Stimulated activated CD8-positive, alpha-beta memory T cell treated with anti-CD3 and anti-CD28 coated beads, Interleukin-12 subunit alpha, Interleukin-12 subunit beta, amount 100 ng/mL, for 24 hours (primary cell): ENCODE results near the gene INSC.

Experiments
- DNase-seq: peaks from one replicate; pipeline ENCODE4 v3.0.0-alpha.2; 2020; ENCODE audit errors: extremely low read depth

INSC gene

GRCh38 chr11:15222777-15223176, 108.1 kb downstream of the INSC start:
- DNase-seq, result no peak

DNA sequence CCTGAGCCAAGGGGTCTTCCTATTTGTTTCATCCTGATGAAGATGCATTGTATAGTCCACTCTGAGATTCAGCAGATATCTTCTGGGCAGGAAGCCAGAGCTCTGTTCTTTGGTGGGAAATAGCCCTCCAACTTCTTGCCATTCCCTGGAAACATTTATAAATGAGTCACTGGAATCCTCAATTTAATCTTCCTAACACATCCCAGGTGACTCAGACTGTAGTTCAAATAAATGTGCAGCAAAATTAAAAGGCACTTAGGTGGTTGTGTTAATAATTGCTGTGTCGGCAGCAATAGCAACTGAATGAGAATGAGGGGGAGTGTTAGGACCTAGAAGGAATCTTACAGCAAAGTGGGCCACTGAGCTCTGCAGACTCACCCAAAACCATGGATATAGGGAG, 108.6 kb downstream of the INSC start:
- DNase-seq, result no peak

DNA sequence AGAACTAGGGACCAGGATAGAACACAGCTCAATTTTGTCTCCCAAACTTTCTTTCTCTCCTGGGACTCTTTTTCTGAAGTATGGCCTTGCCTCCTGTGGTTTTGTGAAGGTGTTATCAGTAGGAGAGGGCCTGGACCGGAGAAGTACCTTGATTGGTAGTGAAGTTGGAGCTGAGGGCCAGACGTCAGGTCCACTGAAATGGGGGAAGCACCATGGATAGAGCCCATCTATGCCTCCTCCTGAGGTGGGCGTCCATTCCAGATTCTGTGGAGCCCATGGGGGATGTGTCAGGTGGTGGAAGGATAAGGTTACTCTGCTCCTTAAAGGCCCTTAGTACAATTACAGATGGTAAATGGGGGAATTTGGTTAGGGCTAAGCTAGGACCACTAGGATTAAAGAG, 109.7 kb downstream of the INSC start:
- no peak for DNase-seq

DNA sequence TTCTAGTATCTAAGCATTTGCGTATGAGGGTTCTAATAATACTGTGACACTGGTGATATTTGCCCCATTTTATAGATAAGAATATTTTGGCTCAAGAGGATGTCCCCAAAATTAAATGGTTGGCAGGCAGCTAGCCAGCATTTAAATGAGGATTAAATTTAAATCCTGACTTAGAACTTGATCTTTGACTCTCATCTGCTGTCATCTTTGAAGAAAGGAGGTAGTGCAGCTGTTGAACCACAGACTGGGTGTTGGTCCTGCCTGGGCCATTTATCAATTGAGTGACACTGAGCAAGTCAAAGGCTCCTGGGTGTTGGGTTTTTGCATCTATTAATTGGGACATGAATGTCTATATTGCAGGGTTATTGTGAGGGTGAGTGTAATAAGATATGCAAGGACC, 112.3 kb downstream of the INSC start:
- DNase-seq, result no peak

GRCh38 chr11:15228331-15228849, 113.7 kb downstream of the INSC start:
- DNase-seq, result no peak

DNA sequence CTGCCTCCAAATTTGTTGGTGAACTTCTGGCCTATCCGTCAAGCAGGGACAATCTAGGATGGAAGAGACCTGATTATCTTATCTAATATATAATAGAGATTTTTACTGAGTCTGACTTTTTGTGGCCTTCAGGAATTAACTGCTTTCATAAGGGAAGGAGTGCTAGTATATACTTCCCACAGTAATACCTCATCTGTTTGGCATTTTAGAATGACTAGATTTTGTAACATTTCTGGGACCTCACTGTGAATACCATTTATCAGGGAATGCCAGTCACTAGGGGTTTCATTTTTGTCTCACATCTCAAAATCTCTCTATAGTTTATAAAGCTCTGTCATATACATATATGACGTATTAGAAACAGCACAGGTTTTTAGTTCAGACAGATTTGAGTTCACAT, 114.3 kb downstream of the INSC start:
- DNase-seq, result no peak

DNA sequence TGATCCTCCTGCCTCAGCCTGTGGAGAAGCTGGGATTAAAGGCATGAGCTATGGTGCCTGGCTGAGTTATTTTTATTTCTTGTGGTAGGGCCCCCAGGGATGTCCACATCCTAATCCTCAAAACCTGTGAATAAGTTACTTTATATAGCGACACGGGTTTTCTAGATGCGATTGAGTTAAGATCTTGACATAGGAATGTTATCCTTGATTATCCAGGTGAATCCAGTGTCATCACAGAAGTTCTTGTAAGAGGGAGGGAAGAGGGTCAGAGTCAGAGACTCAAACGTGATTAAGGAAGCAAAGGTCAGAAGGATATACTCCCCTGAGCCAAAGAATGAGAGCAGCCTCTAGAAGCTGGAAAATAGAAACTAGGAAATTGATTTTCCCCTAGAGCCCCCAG, 117.8 kb downstream of the INSC start:
- no peak for DNase-seq

- no peak for DNase-seq
Measured at GRCh38 chr11:15233371-15234165, 118.8 kb downstream of the INSC start.

DNA sequence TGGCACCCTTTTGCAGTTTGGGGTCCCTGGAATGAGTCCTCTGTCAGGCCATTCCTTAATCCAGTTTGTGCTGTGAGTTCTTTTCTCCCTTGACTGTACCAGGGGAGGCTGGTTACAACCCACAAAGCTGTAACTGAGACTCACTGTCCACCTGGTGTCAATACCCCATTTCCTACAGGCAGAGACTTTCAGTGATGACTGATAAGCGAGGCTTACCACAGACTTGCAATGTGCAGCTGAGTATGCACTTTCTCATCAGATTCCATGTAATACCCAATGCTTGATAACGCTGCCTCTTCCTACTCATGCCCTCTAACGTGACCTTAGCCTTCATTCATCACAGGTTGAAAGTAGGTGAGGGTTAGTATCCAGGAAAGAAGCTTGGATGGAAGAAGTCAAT, 120.1 kb downstream of the INSC start:
- no peak for DNase-seq

DNA sequence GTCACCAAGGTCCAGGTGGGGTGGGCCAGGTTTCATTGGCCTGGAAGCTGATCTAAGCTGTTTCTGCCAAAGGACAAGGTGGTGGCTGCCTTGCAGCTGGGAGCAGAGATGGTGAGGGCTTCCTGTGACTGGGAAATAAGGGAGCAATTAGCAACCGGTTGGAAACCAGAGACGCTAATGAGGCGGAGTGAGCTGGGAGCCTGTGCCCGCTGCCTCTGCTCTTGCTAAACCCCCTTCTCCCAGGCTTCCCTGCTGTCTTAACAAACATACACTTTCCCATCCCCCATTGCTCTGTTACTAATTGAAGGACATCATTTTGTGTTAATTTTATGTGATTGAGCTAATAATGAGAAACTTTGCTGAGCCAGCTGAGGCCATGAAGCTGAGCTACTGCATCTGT, 121.8 kb downstream of the INSC start:
- no peak for DNase-seq

DNA sequence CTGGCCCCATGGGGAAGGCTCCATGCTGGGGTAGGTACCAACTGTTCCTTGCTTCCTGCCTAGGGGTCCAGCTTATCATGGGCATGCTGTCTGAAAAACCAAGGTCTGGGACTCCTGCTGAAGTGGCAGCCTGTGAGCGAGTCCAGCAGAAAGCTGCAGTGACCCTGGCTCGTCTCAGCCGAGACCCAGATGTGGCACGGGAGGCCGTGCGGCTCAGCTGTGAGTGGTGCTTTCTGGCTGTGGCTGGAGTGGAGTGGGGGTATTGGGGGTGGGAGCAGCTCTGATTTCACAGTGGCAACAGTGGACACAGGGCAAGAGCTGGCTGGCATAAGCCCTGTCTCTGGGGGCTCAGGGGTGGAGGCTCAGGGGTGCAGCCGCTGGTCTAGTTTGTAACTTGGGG, 124.1 kb downstream of the INSC start:
- no peak for DNase-seq

DNA sequence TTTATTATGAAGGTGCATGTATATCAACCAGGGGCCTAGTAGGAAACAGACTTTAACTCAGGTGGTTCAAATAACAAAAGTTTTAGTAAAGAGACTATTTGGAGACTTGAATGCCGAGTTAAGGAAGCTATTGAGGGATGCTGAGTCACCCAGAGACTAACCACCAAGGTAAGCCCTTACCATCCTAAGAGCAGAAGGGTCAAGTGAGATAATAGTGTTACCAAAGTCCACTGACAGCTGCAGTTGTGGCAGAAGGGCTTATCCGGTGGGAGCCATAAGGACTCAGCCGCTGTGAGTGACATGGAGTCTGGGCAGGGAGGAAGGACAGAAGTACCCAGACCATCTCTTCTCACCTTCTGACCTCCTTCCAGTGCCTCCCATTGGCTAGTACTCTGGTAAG, 134.0 kb downstream of the INSC start:
- DNase-seq, result no peak

DNA sequence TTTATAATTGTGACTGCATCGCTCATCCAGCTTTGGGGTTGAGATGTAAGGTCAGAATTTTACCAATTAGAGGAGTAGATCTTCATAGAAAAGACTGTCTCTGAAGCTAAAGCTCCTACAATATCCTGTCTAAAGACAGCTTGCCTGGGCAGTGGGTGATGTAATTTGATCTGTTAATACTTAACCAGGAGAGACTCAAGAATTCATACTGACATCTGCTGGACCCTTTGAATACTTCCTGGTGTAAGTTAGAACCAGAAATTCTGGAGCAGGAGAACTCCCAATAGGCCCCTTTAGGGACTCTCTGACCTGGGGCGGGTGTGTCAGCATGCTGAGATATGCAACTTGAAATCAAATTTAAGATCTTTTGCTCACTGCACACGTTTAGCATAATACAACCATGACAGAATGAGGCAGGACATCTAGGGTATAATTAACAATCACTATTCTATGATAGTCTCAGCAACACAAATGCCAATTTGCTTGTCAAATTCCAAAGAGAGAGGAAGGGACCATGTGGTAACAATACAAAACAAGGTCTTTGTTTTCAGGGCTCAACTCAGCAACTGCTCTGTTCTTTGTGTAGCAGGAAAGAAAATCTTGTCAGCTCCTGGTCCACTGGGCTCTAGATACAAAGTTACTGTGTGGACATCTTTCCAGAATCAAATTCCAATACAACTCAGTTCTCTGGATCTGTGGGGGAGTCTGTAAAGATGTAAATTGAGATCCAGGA, 143.9 kb downstream of the INSC start:
- no peak for DNase-seq

DNA sequence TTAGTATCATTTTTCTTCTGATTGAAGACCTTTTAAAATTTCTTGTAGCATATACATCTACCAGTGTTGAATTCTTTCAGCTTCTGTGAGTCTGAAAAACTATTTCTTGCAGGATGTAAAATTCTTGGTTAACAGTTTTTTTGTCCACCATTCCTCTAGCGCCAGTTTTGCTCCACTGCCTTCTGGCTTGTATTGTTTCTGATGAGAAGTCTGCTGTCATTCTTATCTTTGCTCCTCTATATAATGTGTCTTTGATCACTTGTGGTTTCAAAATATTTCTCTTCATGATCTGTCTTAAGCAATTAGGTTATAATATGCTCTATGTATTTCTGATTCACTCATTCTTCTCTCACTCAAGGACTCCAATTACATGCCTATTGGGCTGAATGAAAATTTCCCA, 152.3 kb downstream of the INSC start:
- no peak for DNase-seq

DNA sequence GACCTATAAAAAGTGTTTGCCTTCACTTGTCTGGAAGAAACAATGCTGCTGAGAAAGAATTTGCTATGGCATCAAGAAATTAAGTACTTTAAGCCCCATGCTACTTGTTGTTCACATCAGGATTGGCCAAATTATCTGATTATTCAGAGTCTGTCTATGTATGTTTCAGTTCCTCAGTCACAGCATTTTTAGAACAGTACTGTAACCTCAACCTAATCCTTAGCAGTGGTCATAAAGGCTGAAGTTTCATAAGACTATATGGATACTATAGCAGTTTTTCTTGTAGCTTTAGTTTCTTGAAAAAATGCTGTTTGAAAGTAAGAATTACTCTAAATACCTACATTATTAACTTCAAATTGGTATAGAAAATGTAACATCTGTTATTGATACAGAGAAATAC, 153.9 kb downstream of the INSC start:
- no peak for DNase-seq

DNA sequence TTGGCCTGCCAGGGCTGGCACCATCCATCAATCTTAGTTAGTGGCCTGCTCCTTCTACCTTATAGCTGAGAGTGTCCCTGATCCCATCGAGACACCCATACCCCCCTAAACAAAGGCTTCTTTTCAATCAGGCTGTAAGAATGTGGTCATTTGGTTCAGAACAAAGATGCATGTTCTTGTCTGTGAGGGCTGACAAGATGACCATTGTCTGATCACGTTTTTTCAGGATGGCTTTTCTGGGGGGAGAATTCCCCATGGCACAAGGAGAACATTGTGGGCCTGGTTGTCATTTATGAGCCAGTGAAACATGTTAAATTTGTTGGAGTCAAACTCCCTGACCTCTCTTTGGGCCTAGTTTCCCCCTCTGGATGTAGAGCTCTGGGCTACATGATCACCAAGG, 160.4 kb downstream of the INSC start:
- no peak for DNase-seq

DNA sequence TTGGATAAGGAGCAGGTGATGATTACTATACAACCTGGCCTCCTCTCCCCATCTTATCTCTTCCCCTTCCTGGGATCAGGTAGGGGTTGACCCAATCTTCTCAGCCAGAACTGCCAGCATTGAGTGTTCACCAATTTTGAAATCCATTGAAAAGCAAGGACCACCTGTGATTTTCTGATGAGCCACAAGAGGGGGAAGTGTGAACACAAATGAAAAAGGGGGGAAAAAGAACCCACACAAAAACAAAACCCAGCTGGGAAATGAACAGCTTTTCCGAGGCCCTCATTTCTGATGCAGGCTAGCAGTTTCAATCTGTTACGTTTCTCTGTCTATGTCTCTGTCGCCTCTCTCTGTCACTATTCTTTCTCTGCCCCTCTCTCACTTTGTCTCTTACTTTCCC, 161.9 kb downstream of the INSC start:
- DNase-seq, result no peak

- no peak for DNase-seq
Measured at GRCh38 chr11:15278128-15278527, 163.4 kb downstream of the INSC start.

DNA sequence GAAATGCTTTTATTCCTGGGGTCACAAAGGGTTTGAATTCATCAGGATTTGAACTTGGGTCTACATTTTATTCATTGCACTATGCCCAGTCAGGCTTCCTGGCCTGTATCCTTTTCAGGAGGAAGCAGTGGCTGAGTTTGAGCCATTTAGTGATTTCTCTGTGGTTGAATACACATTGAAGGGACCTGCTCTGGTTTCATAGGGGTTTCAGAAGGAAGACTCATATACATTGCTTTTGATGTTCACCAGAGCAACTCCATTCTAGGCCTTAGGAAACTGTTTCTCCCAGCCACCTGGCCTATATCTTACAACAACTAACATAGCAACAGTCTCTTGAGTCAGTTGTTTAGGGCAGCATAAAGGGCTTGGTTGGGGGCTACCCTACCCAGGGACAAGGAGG, 165.7 kb downstream of the INSC start:
- DNase-seq, result no peak

DNA sequence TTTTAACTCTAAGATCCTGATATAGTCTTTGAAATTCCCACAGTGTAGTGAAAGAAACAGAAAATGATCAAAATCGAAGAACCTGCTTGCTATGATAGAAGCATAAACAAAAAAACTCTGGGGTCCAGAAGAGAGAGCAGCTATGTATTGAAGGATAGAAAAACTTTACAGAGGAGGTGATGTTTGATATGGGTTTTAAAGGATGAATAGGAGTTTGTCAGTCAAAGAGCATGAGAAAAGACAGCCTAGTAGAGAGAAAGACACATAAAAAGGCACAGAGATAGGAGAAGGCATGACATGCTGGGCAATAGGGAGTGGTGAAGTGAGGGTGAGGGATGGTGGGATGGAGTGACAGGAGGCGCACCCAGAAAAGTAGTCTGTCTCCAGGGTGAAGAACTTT, 168.0 kb downstream of the INSC start:
- DNase-seq, result no peak

GRCh38 chr11:15286465-15286864, 171.7 kb downstream of the INSC start:
- DNase-seq, result no peak

- DNase-seq, result no peak
Measured at GRCh38 chr11:15288863-15289262, 174.1 kb downstream of the INSC start.

GRCh38 chr11:15289723-15290122, 175.0 kb downstream of the INSC start:
- DNase-seq, result no peak
